Fibroblast of the aortic adventitia (primary cell): ENCODE measurements around the gene TAL2. TPM values are rescaled to one million over a fixed set of nuclear protein-coding genes. Genes with fewer than 3 reads are reported as not detected.
"Not testable (repeated sequence)": the region's sequence is repeated elsewhere in the genome, so short reads cannot be mapped to it uniquely, and the experiment has no call there.

Experiments
- DNase-seq: peaks from one replicate; pipeline ENCODE4 v3.0.0-alpha.2; 2010; ENCODE audit warnings: low read depth
- H3K4me3 ChIP-seq: 2 replicates; pipeline ENCODE4 v1.5.1; 2011; ENCODE audit warnings: low read depth, mild to moderate bottlenecking, control low read depth, low read length, moderate library complexity
- CTCF ChIP-seq: IDR thresholded peaks from 2 replicates; pipeline ENCODE4 v1.5.1; 2011; ENCODE audit warnings: mild to moderate bottlenecking, low read length, control low read depth, inconsistent platforms; ENCODE audit not compliant: insufficient read depth
- total RNA-seq: library from RNA; depleted of rRNA; stranded (reverse); fragments of >200 nt; gene quantifications from 2 replicates; pipeline ENCODE4 v1.2.3, GENCODE V29; 2012; ENCODE audit warnings: low replicate concordance

Gene TAL2
- total RNA-seq, 1 donor = not detected

GRCh38 chr9:105701145-105701544, 38.9 kb downstream of the TAL2 start:
- TF ChIP-seq CTCF = no peak
- no peak for DNase-seq
- H3K4me3 ChIP-seq = no peak overlapping the region

GRCh38 chr9:105702207-105702606, 40.0 kb downstream of the TAL2 start:
- H3K4me3 ChIP-seq = no peak overlapping the region
- DNase-seq = no peak
- TF ChIP-seq CTCF = no peak

- not testable (repeated sequence) for H3K4me3 ChIP-seq, DNase-seq
These were observed 41.4 kb downstream of the TAL2 start for GRCh38 chr9:105703638-105704037.

- no peak for TF ChIP-seq CTCF
- no peak for DNase-seq
- H3K4me3 ChIP-seq = no peak overlapping the region
These were observed 43.9 kb downstream of the TAL2 start for GRCh38 chr9:105706156-105706555.

GRCh38 chr9:105708405-105708804, 46.1 kb downstream of the TAL2 start:
- H3K4me3 ChIP-seq = no peak overlapping the region
- DNase-seq = no peak

GRCh38 chr9:105710638-105711037, 48.4 kb downstream of the TAL2 start:
- no peak for DNase-seq
- no peak for TF ChIP-seq CTCF
- no peak overlapping the region for H3K4me3 ChIP-seq

More at GRCh38 chr9:105708405-105708804, 46.1 kb downstream of the TAL2 start:
- no peak for TF ChIP-seq CTCF

- DNase-seq = no peak
- no peak for TF ChIP-seq CTCF
- no peak overlapping the region for H3K4me3 ChIP-seq
These were observed 49.6 kb downstream of the TAL2 start for GRCh38 chr9:105711867-105712266.
